Kasumi-1 (cell line): Measurements from ENCODE around the gene GNB5.
"Not testable (repeated sequence)": the region's sequence is repeated elsewhere in the genome, so short reads cannot be mapped to it uniquely, and the experiment has no call there.

Source experiments
- DNase-seq, 2 experiments: peaks; one replicate each; lab custom pipeline; 2025; lab: John Stamatoyannopoulos, UW

Gene GNB5

GRCh38 chr15:52112203-52112750 lies 78.9 kb downstream of the GNB5 start:
- no peak for DNase-seq

- DNase-seq: no peak
Observed at GRCh38 chr15:52111517-52112202, 79.5 kb downstream of the GNB5 start.

- no peak for DNase-seq
Observed at GRCh38 chr15:52109559-52110451, 81.4 kb downstream of the GNB5 start.

GRCh38 chr15:52107238-52107637 lies 84.0 kb downstream of the GNB5 start:
- DNase-seq: no peak

GRCh38 chr15:52106641-52107040 lies 84.6 kb downstream of the GNB5 start:
- DNase-seq: no peak

GRCh38 chr15:52105846-52106245 lies 85.3 kb downstream of the GNB5 start:
- DNase-seq: no peak

- no peak for DNase-seq
Observed at GRCh38 chr15:52104532-52105004, 86.6 kb downstream of the GNB5 start.

- no peak for DNase-seq
Observed at GRCh38 chr15:52103217-52104207, 87.7 kb downstream of the GNB5 start.

- no peak for DNase-seq
Observed at GRCh38 chr15:52102463-52102862, 88.7 kb downstream of the GNB5 start.

- DNase-seq: no peak
Observed at GRCh38 chr15:52101542-52102323, 89.5 kb downstream of the GNB5 start.

GRCh38 chr15:52100807-52101442 lies 90.3 kb downstream of the GNB5 start:
- DNase-seq: peak; percentile 31 to 52

GRCh38 chr15:52099651-52100272 lies 91.4 kb downstream of the GNB5 start:
- DNase-seq: no peak

- DNase-seq: no peak
Observed at GRCh38 chr15:52098323-52098722, 92.9 kb downstream of the GNB5 start.

- peak in 1 of 2 experiments; percentile 26 for DNase-seq
Observed at GRCh38 chr15:52097180-52097579, 94.0 kb downstream of the GNB5 start.

GRCh38 chr15:52096536-52096935 lies 94.7 kb downstream of the GNB5 start:
- DNase-seq: not testable (repeated sequence)

- DNase-seq: no peak
Observed at GRCh38 chr15:52095597-52096262, 95.5 kb downstream of the GNB5 start.

GRCh38 chr15:52094811-52095584 lies 96.2 kb downstream of the GNB5 start:
- no peak for DNase-seq
